Panc1 (cell line): ENCODE data around the gene GRIN2C. TPM values are rescaled to one million over a fixed set of nuclear protein-coding genes. Genes with fewer than 3 reads are reported as not detected.
"Not testable (repeated sequence)": the region's sequence is repeated elsewhere in the genome, so short reads cannot be mapped to it uniquely, and the experiment has no call there.

Experiments
- ATAC-seq: fragments of 200-7000 bp; cut with Tn5 transposase; 2 replicates; pipeline ENCODE4 v1.9.1; 2020; ENCODE audit warnings: mild to moderate bottlenecking, moderate library complexity
- Bru-seq: library from RNA; stranded (reverse); fragments of 400-500 nt; gene quantifications from one replicate; lab custom pipeline; 2021; lab: Mats Ljungman, UMichigan
- BruChase-seq, 2 experiments: library from RNA; stranded (reverse); fragments of 400-500 nt; gene quantifications; one replicate each; lab custom pipeline; 2021; lab: Mats Ljungman, UMichigan
- BruUV-seq: library from RNA; stranded (reverse); fragments of 400-500 nt; replicated peaks from 2 replicates; lab custom pipeline; 2021; lab: Mats Ljungman, UMichigan
- CTCF ChIA-PET: fragments of 300-600 bp; sonication (Branson Sonifier 250); formaldehyde crosslinking; loops from one replicate; lab custom pipeline; 2022; ENCODE audit warnings: antibody characterized with exemption; lab: Charles Lee
- POLR2A ChIA-PET: fragments of 300-600 bp; sonication (Branson Sonifier 250); formaldehyde crosslinking; loops from one replicate; lab custom pipeline; 2022; ENCODE audit warnings: antibody characterized with exemption; lab: Charles Lee
- DNase-seq: peaks from one replicate; pipeline ENCODE4 v3.0.0-alpha.2; 2010; ENCODE audit warnings: low read depth, low spot score
- H3K27ac ChIP-seq: 2 replicates; pipeline ENCODE4 v1.5.1; 2011; ENCODE audit warnings: mild to moderate bottlenecking, low read length, inconsistent platforms
- H3K27me3 ChIP-seq: fragments of 200-500 bp; sonication (Bioruptor generic); 2 replicates; pipeline ENCODE4 v1.6.0; 2014; ENCODE audit warnings: low read length, inconsistent platforms; ENCODE audit not compliant: control insufficient read depth, insufficient read depth
- H3K36me3 ChIP-seq: fragments of 200-500 bp; sonication (Bioruptor generic); 2 replicates; pipeline ENCODE4 v1.5.1; 2014; ENCODE audit warnings: inconsistent platforms, mild to moderate bottlenecking, low read length, moderate library complexity; ENCODE audit not compliant: control insufficient read depth, insufficient read depth
- H3K4me1 ChIP-seq: 2 replicates; pipeline ENCODE4 v1.5.1; 2011; ENCODE audit warnings: inconsistent platforms, mild to moderate bottlenecking, low read length, moderate library complexity; ENCODE audit not compliant: control insufficient read depth, insufficient read depth
- H3K4me3 ChIP-seq, 2 experiments: 2 replicates each; pipeline ENCODE4 v1.5.1; 2011 to 2012; ENCODE audit warnings: low read depth in 2 of 2, low read length in 2 of 2, mild to moderate bottlenecking in 2 of 2, inconsistent platforms in 1 of 2, moderate library complexity in 1 of 2
- H3K9me3 ChIP-seq: fragments of 200-500 bp; sonication (Bioruptor generic); 2 replicates; pipeline ENCODE4 v1.5.1; 2014; ENCODE audit warnings: low read depth, mild to moderate bottlenecking, inconsistent platforms, low read length, moderate library complexity; ENCODE audit not compliant: control insufficient read depth, insufficient read depth
- CTCF ChIP-seq: fragments of 450-650 bp; IDR thresholded peaks from 2 replicates; pipeline ENCODE4 v1.5.1; 2017; ENCODE audit warnings: mild to moderate bottlenecking
- POLR2AphosphoS5 ChIP-seq: IDR thresholded peaks from 2 replicates; pipeline ENCODE4 v1.6.1; 2012; ENCODE audit warnings: mild to moderate bottlenecking, low read depth, low read length, moderate library complexity
- REST ChIP-seq, 2 experiments: IDR thresholded peaks; 2 replicates each; pipeline ENCODE4 v1.6.1; 2011 to 2012; ENCODE audit warnings: low read depth in 2 of 2, control low read depth in 1 of 2, low read length in 1 of 2, mild to moderate bottlenecking in 1 of 2, moderate library complexity in 1 of 2; ENCODE audit not compliant: insufficient read depth in 1 of 2
- SIN3A ChIP-seq: IDR thresholded peaks from 2 replicates; pipeline ENCODE4 v1.6.1; 2012; ENCODE audit warnings: low read depth, mild to moderate bottlenecking, low read length, moderate library complexity, borderline replicate concordance; ENCODE audit not compliant: insufficient read depth
- TCF7L2 ChIP-seq: IDR thresholded peaks from 2 replicates; pipeline ENCODE4 v1.6.1; 2011; ENCODE audit warnings: mild to moderate bottlenecking, low read depth, low read length, inconsistent platforms
- in situ Hi-C: cut with HindIII; loops from 2 replicates; pipeline ENCODE4 v1.10.0; 2016; ENCODE audit warnings: low sequenced_read_pairs, low pct_unique_long_range_greater_than_20kb
- intact Hi-C: fragments of 100-400 bp; cut with micrococcal nuclease; formaldehyde crosslinking; loops from one replicate; pipeline ENCODE4 v1.10.0; 2022; ENCODE audit not compliant: unreplicated experiment
- long read RNA-seq: library from polyadenylated mRNA; unstranded; transcript quantifications from one replicate; pipeline ENCODE4 v2.0.0, GENCODE V29; 2021; ENCODE audit not compliant: unreplicated experiment
- polyA plus RNA-seq: library from polyadenylated mRNA; unstranded; fragments of >200 nt; gene quantifications from one replicate; pipeline ENCODE4 v1.2.1, GENCODE V29; 2012; ENCODE audit warnings: missing spikeins; ENCODE audit not compliant: insufficient read length
- total RNA-seq: library from RNA; stranded (reverse); gene quantifications from one replicate; pipeline ENCODE4 v1.2.1, GENCODE V29; 2021; ENCODE audit not compliant: unreplicated experiment

The GRIN2C gene
- total RNA-seq (0.10 TPM), Bru-seq, nascent RNA (percentile 20 among the genes with signal in this experiment), BruChase-seq, experiment 1, labeled RNA remaining after a 2-hour chase (percentile 32 among the genes with signal in this experiment), BruChase-seq, experiment 2, labeled RNA remaining after a 6-hour chase (percentile 31 among the genes with signal in this experiment)
- polyA plus RNA-seq, result 0.11 TPM
- long read RNA-seq, result 0 reads

GRCh38 chr17:74859459-74860228 lies at the start of gene GRIN2C:
GRIN2C (minus strand) TSS chr17:74859885; CDS start chr17:74855092, 4,793 bp downstream.
- Histone ChIP-seq H3K36me3 (0 out of 2 replicates have a peak, but pooled peaks cover 4% of the 10 kb centered on the region), H3K27me3 (peaks cover 23% of the 10 kb centered on the region), H3K4me1 (peaks cover 21% of the 10 kb centered on the region), H3K9me3 (no peaks in the 10 kb centered on the region), H3K4me3 (peak within 1 kb of the TSS; percentile 14 to 24), H3K27ac (no peak within 1 kb of the TSS)
- POLR2A ChIA-PET, result no interaction called here
- ATAC-seq, result no peak
- in situ Hi-C loops, result no loop called here
- intact Hi-C loops, result loop anchor here (5.0 kb wide), 1 partner anchor 117 kb away; no protein-coding TSS in a partner anchor
- CTCF ChIA-PET, result interaction anchor here (0.8 to 2.3 kb wide), 3 partner anchors 12 to 20 kb away, joined by 4 to 11 read pairs (median 8); no protein-coding TSS in a partner anchor
- peak; percentile 89 for TF ChIP-seq CTCF
- TF ChIP-seq SIN3A, result no peak
- TF ChIP-seq REST (IDR thresholded peaks at IDR 0.05; ENCODE audit: insufficient read depth in 1 of 2, low read depth in 2 of 2, low read length in 1 of 2), result no peak
- no peak for DNase-seq
- no TSS peak for BruUV-seq

- CTCF ChIA-PET, intact Hi-C loops, H3K4me1 ChIP-seq, H3K27ac ChIP-seq, H3K4me3 ChIP-seq, POLR2A ChIA-PET, BruUV-seq, H3K36me3 ChIP-seq, ATAC-seq, H3K9me3 ChIP-seq, DNase-seq, H3K27me3 ChIP-seq, in situ Hi-C loops: not testable (repeated sequence)
These were observed 49.4 kb upstream of the GRIN2C start for GRCh38 chr17:74909097-74909496.

GRCh38 chr17:74907012-74907411 lies 47.3 kb upstream of the GRIN2C start:
- no TSS peak for BruUV-seq
- H3K4me1 ChIP-seq, result no peaks in the 10 kb centered on the region
- in situ Hi-C loops, result no loop called here
- H3K27me3 ChIP-seq, result no peaks in the 10 kb centered on the region
- ATAC-seq (no peak), DNase-seq (no peak)
- ChIA-PET POLR2A (no interaction called here), CTCF (interaction anchor here (1.1 kb wide), 1 partner anchor 12 kb away, joined by 5 read pairs; no protein-coding TSS in a partner anchor)
- H3K36me3 ChIP-seq, result no peaks in the 10 kb centered on the region
- H3K9me3 ChIP-seq, result no peaks in the 10 kb centered on the region
- intact Hi-C loops, result no loop called here
- no peak overlapping the region for H3K27ac ChIP-seq
- TF ChIP-seq POLR2AphosphoS5 (no peak), REST (IDR thresholded peaks at IDR 0.05; ENCODE audit: insufficient read depth in 1 of 2, low read depth in 2 of 2, low read length in 1 of 2) (no peak), CTCF (no peak), SIN3A (no peak), TCF7L2 (no peak)
- H3K4me3 ChIP-seq, result no peak overlapping the region
